Measurements from ENCODE around the gene GYG1.

The GYG1 gene

DNA sequence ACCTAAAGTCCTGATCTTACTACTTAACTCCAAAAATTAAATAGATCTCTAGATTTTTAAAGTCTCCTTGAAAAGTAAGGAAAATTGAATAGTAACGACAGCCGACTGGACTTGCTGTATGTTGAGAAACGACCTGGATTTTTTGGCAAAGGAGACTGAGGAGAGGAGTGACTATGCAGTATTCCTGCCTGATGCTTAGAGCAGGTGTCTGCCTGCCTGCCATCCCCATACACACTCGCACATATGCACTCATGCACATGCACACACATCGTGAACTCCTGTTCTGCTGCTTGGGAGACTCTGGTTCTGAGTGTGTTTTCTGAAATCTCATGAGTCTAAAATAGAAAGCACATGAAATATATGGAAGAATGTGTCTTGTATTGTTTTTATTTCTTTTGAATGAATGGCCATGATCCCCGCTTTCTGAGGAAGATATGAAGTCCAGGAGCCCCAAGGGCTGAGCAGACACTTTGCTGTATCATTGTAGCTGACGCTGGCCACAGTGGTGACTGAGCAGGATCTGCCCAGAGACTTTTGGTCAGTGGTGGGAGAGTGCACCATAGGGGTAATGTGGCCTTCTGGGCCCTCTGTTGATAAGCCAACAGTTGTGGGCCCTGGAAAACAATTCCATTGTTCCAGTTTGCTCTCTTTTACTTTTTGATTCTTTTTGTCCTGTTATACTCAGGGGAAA is 16.4 kb downstream of the GYG1 start:
- no peaks in the 10 kb centered on the region for H3K27me3 ChIP-seq (ENCODE audit: control insufficient read depth in 1 of 2, insufficient read depth in 2 of 2, low read length in 2 of 2)
- no peaks in the 10 kb centered on the region for H3K9me3 ChIP-seq (ENCODE audit: low read length)
- peaks cover 63% of the 10 kb centered on the region for H3K36me3 ChIP-seq (ENCODE audit: insufficient read depth, low read length)
- H3K9ac ChIP-seq (ENCODE audit: low read length): no peak overlapping the region
- peaks cover 25% of the 10 kb centered on the region for H3K4me1 ChIP-seq (ENCODE audit: insufficient read depth, low read length)
- no peak overlapping the region for H3K4me3 ChIP-seq (ENCODE audit: low read depth in 1 of 2, low read length in 2 of 2)
- no peak overlapping the region for H3K27ac ChIP-seq (ENCODE audit: low read depth, low read length)

DNA sequence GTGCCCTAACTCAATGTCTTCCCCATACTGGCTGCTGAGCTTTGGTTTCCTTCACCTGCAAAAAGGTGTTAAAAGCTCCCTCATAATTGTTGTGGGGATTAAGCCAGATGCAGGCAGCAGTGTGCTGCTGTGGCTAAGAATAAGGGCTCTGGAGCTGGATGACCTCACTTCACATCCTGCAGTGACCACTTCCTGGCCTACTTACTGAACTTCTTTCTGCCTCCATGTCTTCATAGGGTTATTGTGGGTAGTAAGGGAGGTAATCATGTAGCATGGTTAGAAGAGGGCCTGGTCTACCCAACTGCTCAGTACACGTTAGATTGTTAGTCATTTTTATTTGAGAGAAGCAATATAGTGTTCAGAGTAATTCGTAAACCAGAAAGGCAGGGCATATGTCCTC is 18.4 kb downstream of the GYG1 start:
- no peaks in the 10 kb centered on the region for H3K27me3 ChIP-seq (ENCODE audit: control insufficient read depth in 1 of 2, insufficient read depth in 2 of 2, low read length in 2 of 2)
- H3K9me3 ChIP-seq (ENCODE audit: low read length): no peaks in the 10 kb centered on the region
- H3K9ac ChIP-seq (ENCODE audit: low read length): no peak overlapping the region
- no peak overlapping the region for H3K27ac ChIP-seq (ENCODE audit: low read depth, low read length)
- H3K36me3 ChIP-seq (ENCODE audit: insufficient read depth, low read length): peaks cover 73% of the 10 kb centered on the region
- peaks cover 12% of the 10 kb centered on the region for H3K4me1 ChIP-seq (ENCODE audit: insufficient read depth, low read length)
- no peak overlapping the region for H3K4me3 ChIP-seq (ENCODE audit: low read depth in 1 of 2, low read length in 2 of 2)

DNA sequence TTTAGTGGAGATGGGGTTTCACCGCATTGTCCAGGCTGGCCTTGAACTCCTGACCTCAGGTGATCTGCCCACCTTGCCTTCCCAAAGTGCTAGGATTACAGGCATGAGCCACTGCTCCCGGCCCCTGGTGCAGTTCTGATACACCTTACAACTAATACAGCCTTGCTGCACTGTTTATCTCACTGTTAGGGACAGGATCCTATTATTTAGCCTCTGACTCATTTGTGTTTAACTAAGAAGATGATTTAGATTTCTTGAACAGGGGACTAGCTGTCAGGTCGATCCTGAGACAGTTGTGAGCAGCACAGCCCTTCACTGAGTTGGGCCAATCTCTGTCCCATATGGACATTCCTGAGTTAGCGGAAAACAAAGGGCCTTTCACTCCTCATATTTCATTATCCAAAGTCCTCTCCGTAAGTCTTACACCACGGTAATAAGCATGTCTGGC is 19.2 kb downstream of the GYG1 start:
- H3K9me3 ChIP-seq (ENCODE audit: low read length): no peaks in the 10 kb centered on the region
- peaks cover 16% of the 10 kb centered on the region for H3K4me1 ChIP-seq (ENCODE audit: insufficient read depth, low read length)
- H3K9ac ChIP-seq (ENCODE audit: low read length): no peak overlapping the region
- H3K4me3 ChIP-seq (ENCODE audit: low read depth in 1 of 2, low read length in 2 of 2): no peak overlapping the region
- no peak overlapping the region for H3K27ac ChIP-seq (ENCODE audit: low read depth, low read length)
- peaks cover 79% of the 10 kb centered on the region for H3K36me3 ChIP-seq (ENCODE audit: insufficient read depth, low read length)
- no peaks in the 10 kb centered on the region for H3K27me3 ChIP-seq (ENCODE audit: control insufficient read depth in 1 of 2, insufficient read depth in 2 of 2, low read length in 2 of 2)

DNA sequence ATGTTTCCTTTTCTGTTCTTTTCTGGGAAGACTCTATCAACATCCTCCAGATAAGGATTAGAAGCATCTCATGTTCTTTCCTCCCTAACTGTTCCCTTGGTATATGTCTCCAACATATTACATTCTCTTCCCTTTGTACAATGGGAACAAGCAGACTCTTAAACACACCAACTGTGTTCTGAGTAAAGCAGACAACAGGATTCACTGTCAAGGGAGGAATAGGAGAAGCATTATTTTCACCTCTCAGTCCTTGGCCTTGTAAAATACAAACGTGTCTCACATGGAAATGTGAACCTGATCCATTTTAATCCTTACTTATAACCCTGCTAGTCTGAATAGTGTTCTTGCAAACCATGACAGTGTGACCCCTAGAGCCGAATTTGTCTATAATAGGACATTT is 19.6 kb downstream of the GYG1 start:
- no peak overlapping the region for H3K27ac ChIP-seq (ENCODE audit: low read depth, low read length)
- H3K36me3 ChIP-seq (ENCODE audit: insufficient read depth, low read length): peaks cover 79% of the 10 kb centered on the region

DNA sequence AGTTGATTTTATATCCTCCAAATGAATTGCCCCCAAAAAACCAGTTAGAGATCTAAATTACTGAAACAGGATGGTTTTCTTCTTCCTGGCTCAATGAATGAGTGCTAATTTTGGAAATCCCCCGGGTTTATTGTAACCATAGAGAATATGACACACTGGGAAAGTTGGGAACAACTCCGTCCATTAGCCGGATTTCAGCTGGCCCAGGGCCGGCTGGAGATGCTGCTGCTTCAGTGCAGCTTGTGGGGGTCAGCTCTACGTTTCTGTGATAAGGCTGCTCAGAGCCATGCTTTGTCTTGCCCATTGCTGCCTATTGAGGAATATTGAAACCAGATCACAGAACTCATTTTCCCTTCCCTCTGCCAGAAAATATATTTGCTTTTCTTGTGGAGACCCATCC is 20.3 kb downstream of the GYG1 start:
- H3K36me3 ChIP-seq (ENCODE audit: insufficient read depth, low read length): peaks cover 76% of the 10 kb centered on the region

More for the DNA sequence above, 19.6 kb downstream of the GYG1 start:
- Histone ChIP-seq H3K9me3 (ENCODE audit: low read length) (no peaks in the 10 kb centered on the region), H3K4me1 (ENCODE audit: insufficient read depth, low read length) (peaks cover 17% of the 10 kb centered on the region), H3K27me3 (ENCODE audit: control insufficient read depth in 1 of 2, insufficient read depth in 2 of 2, low read length in 2 of 2) (no peaks in the 10 kb centered on the region), H3K9ac (ENCODE audit: low read length) (no peak overlapping the region), H3K4me3 (ENCODE audit: low read depth in 1 of 2, low read length in 2 of 2) (no peak overlapping the region)

DNA sequence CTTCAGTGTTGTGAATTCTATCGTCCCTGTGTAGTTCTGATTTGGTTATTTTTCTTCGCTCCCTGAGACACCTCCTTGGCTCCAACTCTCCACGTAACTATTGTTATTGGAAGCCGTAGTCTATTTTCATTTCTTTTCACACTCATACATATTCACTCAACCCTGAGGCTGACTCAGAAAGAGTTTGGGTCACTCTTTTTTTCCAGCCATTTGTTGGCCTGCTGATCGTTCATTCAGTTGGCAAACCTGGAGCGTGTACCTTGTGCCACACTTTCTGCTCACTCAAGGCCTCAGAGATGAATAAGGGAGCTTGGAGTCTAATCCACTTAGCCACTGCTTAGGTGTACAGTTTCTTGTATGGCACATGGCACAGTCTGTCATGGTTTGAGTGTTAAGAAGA is 22.4 kb downstream of the GYG1 start:
- Histone ChIP-seq H3K36me3 (ENCODE audit: insufficient read depth, low read length) (peaks cover 58% of the 10 kb centered on the region), H3K4me3 (ENCODE audit: low read depth in 1 of 2, low read length in 2 of 2) (no peak overlapping the region), H3K4me1 (ENCODE audit: insufficient read depth, low read length) (peaks cover 36% of the 10 kb centered on the region), H3K27me3 (ENCODE audit: control insufficient read depth in 1 of 2, insufficient read depth in 2 of 2, low read length in 2 of 2) (no peaks in the 10 kb centered on the region), H3K27ac (ENCODE audit: low read depth, low read length) (no peak overlapping the region), H3K9me3 (ENCODE audit: low read length) (no peaks in the 10 kb centered on the region), H3K9ac (ENCODE audit: low read length) (no peak overlapping the region)

More for the DNA sequence above, 20.3 kb downstream of the GYG1 start:
- no peaks in the 10 kb centered on the region for H3K27me3 ChIP-seq (ENCODE audit: control insufficient read depth in 1 of 2, insufficient read depth in 2 of 2, low read length in 2 of 2)
- H3K4me1 ChIP-seq (ENCODE audit: insufficient read depth, low read length): peaks cover 22% of the 10 kb centered on the region
- no peaks in the 10 kb centered on the region for H3K9me3 ChIP-seq (ENCODE audit: low read length)
- no peak overlapping the region for H3K27ac ChIP-seq (ENCODE audit: low read depth, low read length)
- H3K4me3 ChIP-seq (ENCODE audit: low read depth in 1 of 2, low read length in 2 of 2): no peak overlapping the region
- H3K9ac ChIP-seq (ENCODE audit: low read length): no peak overlapping the region

DNA sequence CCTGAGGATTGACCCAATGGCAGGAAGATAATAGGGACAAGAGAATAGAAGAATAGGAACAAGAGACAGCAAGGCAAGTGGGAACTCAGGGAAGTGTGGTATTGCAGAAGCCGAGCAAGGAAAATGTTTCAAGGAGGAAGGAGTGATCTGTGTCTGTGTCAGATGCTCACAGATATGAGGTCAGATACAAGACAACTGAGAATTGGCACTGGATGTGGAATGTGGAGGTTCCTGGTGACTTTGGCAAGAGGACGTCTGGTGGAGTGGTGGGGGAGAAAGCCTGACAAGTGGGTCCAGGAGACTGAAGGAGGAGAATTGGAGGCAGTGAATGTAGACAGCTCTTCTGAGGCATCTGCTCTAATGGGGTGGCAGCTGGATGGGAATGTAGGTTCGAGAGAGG is 24.1 kb downstream of the GYG1 start:
- Histone ChIP-seq H3K27me3 (ENCODE audit: control insufficient read depth in 1 of 2, insufficient read depth in 2 of 2, low read length in 2 of 2) (no peaks in the 10 kb centered on the region), H3K27ac (ENCODE audit: low read depth, low read length) (no peak overlapping the region), H3K36me3 (ENCODE audit: insufficient read depth, low read length) (peaks cover 54% of the 10 kb centered on the region), H3K4me3 (ENCODE audit: low read depth in 1 of 2, low read length in 2 of 2) (no peak overlapping the region), H3K9me3 (ENCODE audit: low read length) (no peaks in the 10 kb centered on the region), H3K4me1 (ENCODE audit: insufficient read depth, low read length) (peaks cover 51% of the 10 kb centered on the region), H3K9ac (ENCODE audit: low read length) (no peak overlapping the region)

DNA sequence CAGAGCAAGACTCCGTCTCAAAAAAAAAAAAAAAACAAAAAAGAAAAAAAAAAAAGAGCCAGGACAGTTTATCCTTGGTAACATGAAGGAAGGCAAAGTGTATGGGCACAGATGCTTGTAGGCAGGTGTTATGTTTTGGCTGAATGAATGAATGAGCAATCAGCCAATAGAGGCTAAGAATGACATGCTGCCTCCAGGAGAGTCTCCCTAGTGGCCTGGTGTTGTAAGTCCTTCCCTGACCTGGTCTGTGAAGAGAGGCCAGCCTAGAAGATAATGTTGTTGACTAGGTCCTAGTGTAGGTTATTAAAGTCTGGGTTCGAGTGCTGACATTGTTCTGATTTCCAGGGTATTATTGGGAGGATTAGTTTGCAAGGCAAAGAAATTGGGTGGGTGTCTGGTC is 24.9 kb downstream of the GYG1 start:
- Histone ChIP-seq H3K9ac (ENCODE audit: low read length) (no peak overlapping the region), H3K9me3 (ENCODE audit: low read length) (no peaks in the 10 kb centered on the region), H3K4me3 (ENCODE audit: low read depth in 1 of 2, low read length in 2 of 2) (no peak overlapping the region), H3K4me1 (ENCODE audit: insufficient read depth, low read length) (peaks cover 47% of the 10 kb centered on the region), H3K27ac (ENCODE audit: low read depth, low read length) (no peak overlapping the region), H3K36me3 (ENCODE audit: insufficient read depth, low read length) (peaks cover 52% of the 10 kb centered on the region), H3K27me3 (ENCODE audit: control insufficient read depth in 1 of 2, insufficient read depth in 2 of 2, low read length in 2 of 2) (no peaks in the 10 kb centered on the region)

DNA sequence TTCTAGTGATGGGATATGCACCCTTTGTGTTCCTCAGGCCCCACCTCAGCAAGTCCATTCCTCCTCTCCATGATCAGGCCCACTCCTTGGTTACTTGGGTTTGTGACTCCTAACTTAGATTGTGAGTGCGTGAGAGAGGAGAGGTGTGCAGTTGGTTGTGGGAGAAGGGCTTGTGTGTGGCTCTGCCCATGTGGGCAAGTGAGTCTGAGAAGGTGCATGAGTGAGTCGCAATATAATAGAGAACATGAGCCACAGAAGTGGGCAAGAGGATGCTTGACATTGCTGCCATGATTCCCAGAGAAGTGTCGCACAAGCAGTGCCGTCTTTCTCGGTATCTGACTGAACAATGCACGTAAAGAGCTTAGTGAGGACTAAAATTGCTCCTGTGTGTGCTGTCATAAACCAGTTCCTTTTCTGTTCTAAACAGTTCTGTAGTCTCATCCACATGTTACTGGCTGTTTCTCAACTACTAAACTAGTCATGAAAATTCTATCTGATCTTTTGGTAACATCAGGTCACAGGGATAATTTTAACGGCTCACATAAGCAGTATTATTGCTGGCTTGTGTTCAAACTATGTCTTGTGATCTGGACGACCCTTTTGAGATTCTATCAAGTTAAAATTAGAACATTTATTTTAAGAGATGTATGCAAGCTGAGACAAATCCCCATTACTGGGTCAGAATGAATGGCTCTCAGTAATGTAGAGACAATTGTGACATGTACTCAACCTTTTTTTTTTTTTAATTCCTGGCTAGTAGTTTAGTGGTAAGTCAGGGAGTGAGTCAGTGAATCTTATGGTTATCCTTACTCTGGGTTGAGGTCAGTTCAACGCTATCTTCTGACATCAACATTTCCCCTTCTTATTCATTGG is 25.6 kb downstream of the GYG1 start:
- peaks cover 52% of the 10 kb centered on the region for H3K36me3 ChIP-seq (ENCODE audit: insufficient read depth, low read length)
- peaks cover 45% of the 10 kb centered on the region for H3K4me1 ChIP-seq (ENCODE audit: insufficient read depth, low read length)
- no peaks in the 10 kb centered on the region for H3K9me3 ChIP-seq (ENCODE audit: low read length)
- H3K27ac ChIP-seq (ENCODE audit: low read depth, low read length): no peak overlapping the region
- no peaks in the 10 kb centered on the region for H3K27me3 ChIP-seq (ENCODE audit: control insufficient read depth in 1 of 2, insufficient read depth in 2 of 2, low read length in 2 of 2)
- H3K4me3 ChIP-seq (ENCODE audit: low read depth in 1 of 2, low read length in 2 of 2): no peak overlapping the region
- H3K9ac ChIP-seq (ENCODE audit: low read length): no peak overlapping the region

DNA sequence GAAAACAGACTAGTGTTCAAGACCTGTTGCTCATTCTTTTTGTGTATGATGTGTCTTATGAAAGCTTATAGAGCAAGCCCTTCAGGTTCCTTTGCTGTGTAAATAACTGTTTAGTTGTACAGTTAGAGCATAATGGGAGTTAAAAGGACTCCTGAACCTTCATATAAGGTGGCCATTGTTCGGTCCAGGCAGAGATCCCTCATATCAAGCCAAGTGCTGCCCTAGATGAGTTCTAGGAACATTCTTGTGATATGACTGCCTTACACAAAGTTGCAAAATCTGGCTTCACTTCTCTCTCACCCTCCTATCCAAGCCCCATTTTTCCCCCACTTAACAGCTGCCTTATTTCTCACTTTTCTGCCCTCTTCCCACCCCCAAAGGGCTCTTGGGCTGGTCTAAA is 26.9 kb downstream of the GYG1 start:
- Histone ChIP-seq H3K27ac (ENCODE audit: low read depth, low read length) (peak overlapping the region; percentile 41), H3K27me3 (ENCODE audit: control insufficient read depth in 1 of 2, insufficient read depth in 2 of 2, low read length in 2 of 2) (no peaks in the 10 kb centered on the region), H3K9ac (ENCODE audit: low read length) (no peak overlapping the region), H3K9me3 (ENCODE audit: low read length) (no peaks in the 10 kb centered on the region), H3K4me3 (ENCODE audit: low read depth in 1 of 2, low read length in 2 of 2) (no peak overlapping the region), H3K4me1 (ENCODE audit: insufficient read depth, low read length) (peaks cover 50% of the 10 kb centered on the region), H3K36me3 (ENCODE audit: insufficient read depth, low read length) (peaks cover 44% of the 10 kb centered on the region)

DNA sequence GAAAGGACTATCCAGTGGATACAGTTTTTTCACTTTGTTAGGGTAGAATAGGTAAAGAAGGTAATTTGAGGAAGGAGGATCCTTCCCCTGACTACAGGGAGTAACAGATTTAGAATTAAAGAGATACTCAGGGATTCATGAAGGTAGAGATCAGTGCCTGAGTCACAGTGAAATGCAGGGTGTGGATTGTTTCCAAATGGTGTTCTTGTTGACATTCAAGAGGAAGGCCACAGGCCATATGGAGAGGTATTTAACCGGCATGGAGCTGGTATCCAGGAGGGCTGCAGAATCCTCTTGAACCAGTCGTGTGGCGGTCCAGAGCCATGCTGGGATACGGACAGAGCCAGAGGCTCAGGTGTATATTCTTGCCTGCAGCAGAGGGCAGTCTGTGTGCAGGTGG is 28.2 kb downstream of the GYG1 start:
- Histone ChIP-seq H3K4me1 (ENCODE audit: insufficient read depth, low read length) (peaks cover 54% of the 10 kb centered on the region), H3K9ac (ENCODE audit: low read length) (no peak overlapping the region), H3K27ac (ENCODE audit: low read depth, low read length) (peak overlapping the region; percentile 27), H3K27me3 (ENCODE audit: control insufficient read depth in 1 of 2, insufficient read depth in 2 of 2, low read length in 2 of 2) (no peaks in the 10 kb centered on the region), H3K36me3 (ENCODE audit: insufficient read depth, low read length) (peaks cover 43% of the 10 kb centered on the region), H3K4me3 (ENCODE audit: low read depth in 1 of 2, low read length in 2 of 2) (no peak overlapping the region), H3K9me3 (ENCODE audit: low read length) (no peaks in the 10 kb centered on the region)
